RWPE1 (cell line): ENCODE data around the gene MALL.

Experiments used
- CTCF ChIA-PET: fragments of 350-600 bp; sonication (Branson Sonifier 250); formaldehyde crosslinking; extraction: SDS; loops from one replicate; lab custom pipeline; 2021; lab: Yijun Ruan, JAX
- POLR2A ChIA-PET: fragments of 400-600 bp; formaldehyde crosslinking; extraction: SDS; loops from one replicate; lab custom pipeline; 2020; ENCODE audit warnings: antibody characterized with exemption; ENCODE audit not compliant: low non-redundant PET; lab: Yijun Ruan, JAX
- DNase-seq: peaks from one replicate; pipeline ENCODE4 v3.0.0; 2012; ENCODE audit warnings: low spot score
- H3K27ac ChIP-seq: fragments of 450-650 bp; 2 replicates; pipeline ENCODE4 v1.5.1; 2017
- CTCF ChIP-seq: fragments of 450-650 bp; conservative IDR thresholded peaks from 2 replicates; pipeline ENCODE4 v1.5.1; 2017; ENCODE audit warnings: low read depth, mild to moderate bottlenecking

The MALL gene

DNA sequence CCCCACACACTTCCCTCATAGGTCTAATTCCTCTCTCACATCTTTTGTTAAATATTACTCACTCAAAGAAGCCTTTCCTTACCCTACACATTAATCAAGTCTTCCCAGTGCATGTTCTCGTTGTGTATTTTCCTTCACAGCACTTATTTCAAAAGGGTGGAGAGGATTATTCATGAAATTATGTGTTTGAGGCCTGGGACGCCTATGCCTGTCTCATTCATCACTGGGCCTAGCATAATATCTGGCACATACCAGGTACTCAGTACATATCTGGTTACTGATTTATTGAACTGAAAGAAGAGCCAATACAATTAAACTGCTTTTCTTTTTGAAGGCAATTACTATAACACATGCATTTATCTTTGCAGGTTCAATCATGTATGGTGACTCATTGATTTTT lies 15.1 kb upstream of the MALL start:
- ChIA-PET CTCF (interaction anchor here (0.6 kb wide), 1 partner anchor 26 kb away, joined by 4 read pairs; no protein-coding TSS in a partner anchor), POLR2A (no interaction called here)
- H3K27ac ChIP-seq = no peak overlapping the region
- TF ChIP-seq CTCF = no peak
- DNase-seq = no peak

DNA sequence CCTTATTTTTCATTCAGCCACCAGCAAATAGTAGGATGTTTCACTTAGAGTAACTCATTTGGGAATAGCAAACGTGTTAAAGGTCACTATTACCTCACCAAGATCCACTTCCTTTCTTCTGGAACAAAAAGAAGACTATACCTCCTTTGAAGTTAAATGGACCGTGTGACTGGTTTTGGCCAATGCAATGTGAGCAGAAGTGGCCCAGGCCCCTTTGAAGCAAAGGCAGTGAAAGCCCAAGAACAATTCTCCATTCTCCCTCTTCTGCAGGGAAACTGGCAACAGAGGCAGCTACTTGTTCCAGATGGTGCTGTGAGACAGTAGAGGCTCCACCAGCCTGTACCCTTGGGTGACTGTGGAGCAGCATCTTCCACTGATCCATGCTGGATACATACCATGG lies 11.3 kb upstream of the MALL start:
- TF ChIP-seq CTCF = no peak
- CTCF ChIA-PET = no interaction called here
- POLR2A ChIA-PET = no interaction called here
- DNase-seq = no peak
- no peak overlapping the region for H3K27ac ChIP-seq

GRCh38 chr2:110126086-110126773 lies 10.6 kb upstream of the MALL start:
- no peak for DNase-seq
- POLR2A ChIA-PET = no interaction called here
- H3K27ac ChIP-seq = no peak overlapping the region
- no peak for TF ChIP-seq CTCF
- CTCF ChIA-PET = no interaction called here

GRCh38 chr2:110124939-110125691 lies 9.5 kb upstream of the MALL start:
- no peak overlapping the region for H3K27ac ChIP-seq
- ChIA-PET CTCF (no interaction called here), POLR2A (no interaction called here)
- no peak for DNase-seq
- no peak for TF ChIP-seq CTCF

- ChIA-PET POLR2A (no interaction called here), CTCF (no interaction called here)
- TF ChIP-seq CTCF = no peak
- no peak for DNase-seq
- H3K27ac ChIP-seq = no peak overlapping the region
These were observed 8.6 kb upstream of the MALL start for GRCh38 chr2:110124038-110124825.

DNA sequence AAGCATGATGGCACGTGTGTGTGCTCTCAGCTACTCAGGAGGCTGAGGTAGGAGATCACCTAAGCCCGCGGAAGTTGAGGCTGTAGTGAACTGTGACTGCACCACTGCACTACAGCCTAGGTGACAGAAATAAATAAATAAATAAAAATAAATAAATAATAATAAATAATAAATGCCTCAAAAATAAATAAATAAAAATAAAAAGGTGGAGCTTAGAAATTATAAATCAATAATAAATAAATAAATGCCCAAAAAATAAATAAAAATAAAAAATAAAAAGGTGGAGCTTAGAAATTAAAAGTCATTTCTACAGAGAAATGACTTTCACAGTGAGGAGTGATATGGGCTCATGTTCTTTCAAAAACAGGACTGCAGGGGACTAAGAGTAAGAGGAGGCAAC lies 6.0 kb upstream of the MALL start:
- TF ChIP-seq CTCF = no peak
- ChIA-PET POLR2A (no interaction called here), CTCF (no interaction called here)
- no peak for DNase-seq
- no peak overlapping the region for H3K27ac ChIP-seq
